ENCODE measurements around the gene PPIH.

DNA sequence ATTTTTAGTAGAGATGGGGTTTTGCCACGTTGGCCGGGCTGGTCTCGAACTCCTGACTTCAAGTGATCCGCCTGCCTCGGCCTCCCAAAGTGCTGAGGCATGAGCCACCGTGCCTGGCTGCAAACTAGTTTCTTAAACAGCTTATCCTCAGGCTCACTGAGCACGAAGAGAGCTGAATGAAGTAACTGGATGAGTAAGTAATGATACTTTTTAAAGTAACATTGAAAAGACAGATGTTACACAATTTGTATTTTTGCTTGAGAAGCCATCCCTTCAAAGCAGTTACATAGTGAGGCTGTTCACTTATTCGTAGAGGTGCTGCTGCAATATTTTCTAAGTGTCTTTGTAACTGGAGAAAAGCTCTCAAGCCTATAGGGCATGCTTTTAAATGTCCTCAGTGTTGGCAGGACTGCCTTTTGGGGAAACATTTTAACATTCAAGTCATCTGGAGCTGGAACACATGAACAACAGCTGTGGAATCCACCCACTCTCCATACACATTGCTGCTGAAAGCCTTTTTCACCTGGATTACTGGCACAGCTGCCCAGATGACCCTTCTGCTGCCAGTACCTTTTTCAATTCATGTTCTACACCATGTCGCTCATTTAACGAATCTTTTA, 21.3 kb downstream of the PPIH start:
- TF ChIP-seq, protein P1, sequence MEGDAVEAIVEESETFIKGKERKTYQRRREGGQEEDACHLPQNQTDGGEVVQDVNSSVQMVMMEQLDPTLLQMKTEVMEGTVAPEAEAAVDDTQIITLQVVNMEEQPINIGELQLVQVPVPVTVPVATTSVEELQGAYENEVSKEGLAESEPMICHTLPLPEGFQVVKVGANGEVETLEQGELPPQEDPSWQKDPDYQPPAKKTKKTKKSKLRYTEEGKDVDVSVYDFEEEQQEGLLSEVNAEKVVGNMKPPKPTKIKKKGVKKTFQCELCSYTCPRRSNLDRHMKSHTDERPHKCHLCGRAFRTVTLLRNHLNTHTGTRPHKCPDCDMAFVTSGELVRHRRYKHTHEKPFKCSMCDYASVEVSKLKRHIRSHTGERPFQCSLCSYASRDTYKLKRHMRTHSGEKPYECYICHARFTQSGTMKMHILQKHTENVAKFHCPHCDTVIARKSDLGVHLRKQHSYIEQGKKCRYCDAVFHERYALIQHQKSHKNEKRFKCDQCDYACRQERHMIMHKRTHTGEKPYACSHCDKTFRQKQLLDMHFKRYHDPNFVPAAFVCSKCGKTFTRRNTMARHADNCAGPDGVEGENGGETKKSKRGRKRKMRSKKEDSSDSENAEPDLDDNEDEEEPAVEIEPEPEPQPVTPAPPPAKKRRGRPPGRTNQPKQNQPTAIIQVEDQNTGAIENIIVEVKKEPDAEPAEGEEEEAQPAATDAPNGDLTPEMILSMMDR (IDR thresholded peaks at IDR 0.05; ENCODE audit: low read depth, low read length, poor library complexity, severe bottlenecking): no peak
- TF ChIP-seq EZH2phosphoT487 (IDR thresholded peaks at IDR 0.05; ENCODE audit: borderline replicate concordance, low read length): no peak

Measured in DOHH2 (cell line).